HG03097 (cell line): ENCODE results near the gene CPNE5.

Experiments
- ATAC-seq: cut with Tn5 transposase; IDR thresholded peaks from one replicate; pipeline ENCODE4 v1.9.1; 2021; ENCODE audit not compliant: unreplicated experiment, low FRiP score

CPNE5 gene

GRCh38 chr6:36858407-36858981 lies 19.2 kb upstream of the CPNE5 start:
- no peak for ATAC-seq

DNA sequence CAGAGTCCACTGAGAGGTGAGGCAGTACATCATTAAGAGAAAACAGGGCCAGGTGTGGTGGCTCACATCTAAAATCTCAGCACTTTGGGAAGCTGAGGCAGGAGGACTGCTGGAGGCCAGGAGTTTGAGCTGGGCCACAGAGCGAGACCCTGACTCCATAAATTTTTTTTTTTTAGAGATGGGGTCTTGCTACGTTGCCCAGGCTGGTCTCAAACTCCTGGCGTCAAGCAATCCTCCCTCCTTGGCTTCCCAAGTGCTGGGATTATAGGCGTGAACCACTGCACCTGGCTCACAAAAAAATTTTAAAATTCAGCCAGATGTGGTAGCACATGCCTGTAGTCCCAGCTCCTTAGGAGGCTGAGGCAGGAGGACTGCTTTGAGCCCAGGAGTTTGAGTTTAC lies 18.1 kb upstream of the CPNE5 start:
- ATAC-seq: no peak

- no peak for ATAC-seq
Measured at GRCh38 chr6:36856277-36856676, 17.0 kb upstream of the CPNE5 start.

- no peak for ATAC-seq
Measured at GRCh38 chr6:36855750-36856149, 16.5 kb upstream of the CPNE5 start.

DNA sequence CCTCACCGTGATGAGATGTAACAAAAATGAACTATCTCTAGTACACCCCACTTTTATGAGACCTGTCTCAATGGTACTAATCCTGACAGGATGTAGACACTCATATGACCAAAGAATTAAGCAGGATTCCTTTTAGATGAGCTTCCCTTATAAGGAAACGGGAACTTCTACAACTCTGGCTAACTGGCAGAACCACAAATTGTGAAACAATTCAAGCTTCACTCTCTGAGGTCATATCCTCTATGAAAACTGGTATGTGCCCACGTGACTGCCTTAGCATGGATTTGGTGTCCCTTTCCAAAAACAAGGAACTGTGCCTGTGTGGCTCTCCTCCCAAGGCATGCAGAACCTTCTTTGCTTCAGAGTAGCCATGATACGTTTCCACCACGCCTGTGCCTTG lies 14.1 kb upstream of the CPNE5 start:
- ATAC-seq: no peak

- no peak for ATAC-seq
Measured at GRCh38 chr6:36852481-36853147, 13.4 kb upstream of the CPNE5 start.

DNA sequence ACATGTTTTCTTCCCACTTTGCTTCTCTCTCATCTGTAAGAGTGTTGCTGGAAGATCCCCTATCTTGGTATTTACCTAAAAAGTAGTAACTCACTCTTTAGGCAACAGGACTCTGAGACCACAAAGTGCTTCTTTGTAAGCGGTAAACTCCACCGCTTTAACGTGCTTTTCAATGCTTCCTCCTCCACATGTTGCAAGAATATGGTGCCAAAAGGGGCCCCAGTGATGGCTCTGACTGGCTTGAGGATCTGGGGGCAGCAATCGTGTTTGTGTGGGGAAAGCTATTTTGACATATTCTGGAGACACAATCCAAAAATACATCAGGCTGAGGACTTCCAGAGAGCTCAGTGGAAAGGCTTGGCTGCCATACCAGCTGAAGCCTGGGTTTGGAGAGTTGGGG lies 12.4 kb upstream of the CPNE5 start:
- ATAC-seq: no peak

- no peak for ATAC-seq
Measured at GRCh38 chr6:36851149-36851614, 11.9 kb upstream of the CPNE5 start.

GRCh38 chr6:36850021-36850420 lies 10.8 kb upstream of the CPNE5 start:
- no peak for ATAC-seq

DNA sequence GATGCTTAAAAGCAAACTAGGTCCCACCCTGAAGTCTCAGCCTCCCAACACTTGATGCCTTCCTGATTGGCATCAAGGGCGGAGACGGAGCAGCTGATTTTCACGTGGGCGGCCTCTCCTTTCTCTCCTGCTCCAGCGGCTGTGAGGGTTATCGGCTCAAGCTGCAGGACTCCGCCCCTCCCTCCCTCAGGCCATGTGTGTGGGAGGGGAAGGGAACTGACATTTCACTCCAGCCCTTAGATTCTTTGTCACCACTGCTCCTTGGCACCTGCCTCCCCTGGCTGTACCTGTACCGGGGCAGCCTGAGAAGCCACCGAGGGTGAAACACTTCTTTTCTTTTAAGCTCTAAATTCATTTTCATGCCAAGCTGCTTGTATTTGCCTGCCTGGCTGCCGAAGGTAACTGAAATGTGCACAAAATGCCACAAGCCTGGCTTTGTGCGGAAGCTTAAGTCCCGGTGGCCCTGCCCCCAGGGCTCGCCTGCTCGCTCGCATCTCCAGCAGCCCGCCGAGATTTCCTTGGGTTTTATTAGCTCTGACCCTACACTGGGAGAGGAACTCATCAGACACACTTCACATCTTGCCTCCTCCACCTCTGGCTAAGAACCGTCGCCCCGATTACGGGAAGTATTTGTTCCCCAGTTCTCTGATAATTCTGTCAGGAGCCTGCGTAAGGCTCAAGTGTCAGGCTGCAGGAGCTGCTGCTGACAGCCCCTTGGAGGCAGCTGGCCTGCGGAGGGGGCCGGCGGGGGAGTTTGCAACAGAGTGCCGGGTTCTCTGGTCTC lies 9.6 kb upstream of the CPNE5 start:
- ATAC-seq: no peak

- no peak for ATAC-seq
Measured at GRCh38 chr6:36847991-36848390, 8.7 kb upstream of the CPNE5 start.

DNA sequence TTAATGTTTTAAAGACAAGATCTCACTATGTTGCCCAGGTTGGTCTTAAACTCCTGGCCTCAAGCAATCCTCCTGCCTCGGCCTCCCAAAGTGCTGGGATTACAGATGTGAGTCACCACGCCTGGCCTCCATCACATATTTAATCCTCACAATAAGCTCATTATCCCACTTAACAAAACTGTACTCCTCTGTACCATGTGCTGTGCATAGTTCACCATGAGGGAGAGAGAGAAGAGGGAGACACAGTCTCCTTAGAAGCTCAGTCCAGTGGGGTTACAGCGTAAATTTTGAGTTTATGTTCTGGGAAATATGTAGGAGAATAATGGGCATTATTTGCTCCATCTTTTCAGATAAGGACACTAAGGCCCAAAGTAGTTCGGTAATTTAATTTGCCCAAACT lies 7.9 kb upstream of the CPNE5 start:
- no peak for ATAC-seq

- ATAC-seq: no peak
Measured at GRCh38 chr6:36845233-36845632, 6.0 kb upstream of the CPNE5 start.

- ATAC-seq: no peak
Measured at GRCh38 chr6:36844232-36845170, 5.3 kb upstream of the CPNE5 start.

DNA sequence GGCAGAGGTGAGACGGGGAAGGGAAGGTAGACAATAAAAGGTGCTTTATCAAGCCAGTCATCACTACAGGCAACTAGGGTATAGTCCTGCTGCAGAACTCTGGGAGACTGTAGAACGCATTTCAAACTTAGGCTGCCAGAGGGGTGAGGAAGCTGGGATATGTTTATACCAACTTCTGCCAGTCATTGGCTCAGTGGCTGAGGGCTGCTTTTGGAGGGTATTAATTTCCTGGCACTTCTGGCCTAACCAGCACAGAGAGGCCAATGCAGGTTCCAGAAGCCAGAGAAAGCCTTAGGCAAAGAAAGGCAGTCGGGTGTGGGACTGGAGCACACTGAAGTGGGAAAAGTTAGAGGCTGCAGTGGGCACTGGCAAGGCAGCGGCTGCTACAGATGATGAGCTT lies 3.9 kb upstream of the CPNE5 start:
- no peak for ATAC-seq

- ATAC-seq: no peak
Measured at GRCh38 chr6:36841756-36842155, 2.5 kb upstream of the CPNE5 start.

DNA sequence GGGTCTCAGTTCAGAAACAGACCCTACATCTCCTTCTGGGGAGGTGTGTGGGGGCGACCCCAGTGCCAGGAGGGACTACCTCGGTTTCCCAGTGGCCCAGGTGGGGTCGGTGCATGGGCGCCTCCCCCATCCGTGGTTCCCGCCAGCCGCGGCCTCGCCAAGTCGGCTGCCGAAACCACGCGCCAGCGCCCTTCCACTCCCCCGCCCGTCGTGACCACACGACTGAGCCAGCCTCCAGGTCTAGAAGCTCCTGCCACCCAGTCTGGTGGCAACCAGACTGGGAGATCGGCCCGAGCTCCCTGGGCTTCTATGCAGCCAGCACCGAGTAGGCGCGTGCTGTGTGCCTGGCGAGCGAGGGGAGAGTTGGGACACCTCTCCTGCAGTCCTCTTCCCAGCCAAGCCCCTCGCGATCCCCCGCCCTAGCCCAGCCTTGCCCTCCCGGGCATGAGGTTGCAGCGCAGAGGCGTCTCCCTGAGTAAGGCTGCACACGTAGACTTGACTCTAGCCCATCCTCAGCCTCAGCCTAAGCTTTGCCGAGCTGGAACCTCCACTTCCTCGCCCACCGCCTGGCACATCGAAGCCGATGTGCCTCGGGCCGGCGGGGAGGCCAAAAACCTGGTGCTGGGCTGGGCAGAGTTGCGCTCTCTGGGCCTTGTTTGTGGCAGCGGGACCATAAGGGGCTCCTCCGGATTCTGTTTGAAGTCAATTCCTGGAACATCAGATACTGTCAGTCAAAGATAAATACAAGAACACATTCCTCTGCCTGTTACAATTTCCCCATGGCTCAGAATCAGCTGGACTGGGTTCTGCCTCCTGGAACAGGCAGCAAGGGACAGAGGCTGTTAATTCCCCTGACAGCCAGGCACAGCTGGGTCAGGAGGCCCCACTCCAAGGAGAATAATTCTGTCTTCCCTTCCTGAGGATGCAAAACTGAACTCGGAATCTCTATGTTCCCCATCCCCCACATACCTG lies 1.5 kb upstream of the CPNE5 start:
- no peak for ATAC-seq

- ATAC-seq: no peak
Measured at GRCh38 chr6:36839749-36840431, 646 bp upstream of the CPNE5 start.

DNA sequence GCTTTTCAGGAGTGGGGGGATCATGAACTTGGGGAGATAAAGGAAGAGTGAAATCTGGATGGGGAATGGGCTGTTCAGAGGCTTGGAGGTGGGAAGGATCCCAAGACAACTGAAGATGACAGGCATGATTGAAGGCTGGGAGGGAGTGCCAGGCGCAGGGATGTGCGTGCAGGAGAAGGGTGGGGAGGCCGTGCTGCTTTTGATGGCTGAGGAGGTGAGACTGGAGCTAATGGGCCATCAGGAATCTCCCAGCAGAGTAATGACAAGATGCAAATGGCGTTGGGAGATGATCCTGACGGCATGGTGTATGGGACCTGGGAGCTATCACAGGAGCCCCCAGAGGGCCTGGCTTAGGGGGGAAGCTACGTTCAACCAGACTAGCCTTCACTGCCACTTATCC lies 1.6 kb downstream of the CPNE5 start:
- ATAC-seq: no peak
